Stimulated activated CD8-positive, alpha-beta memory T cell treated with anti-CD3 and anti-CD28 coated beads, Interleukin-4, amount 100 ng/mL, for 24 hours (primary cell): Measurements from ENCODE around the gene RGS17.
"Not testable (repeated sequence)": the region's sequence is repeated elsewhere in the genome, so short reads cannot be mapped to it uniquely, and the experiment has no call there.

Experiments
- DNase-seq: peaks from one replicate; pipeline ENCODE4 v3.0.0-alpha.2; 2020; ENCODE audit warnings: low read depth

Gene RGS17

GRCh38 chr6:153125032-153125431 is 6.0 kb downstream of the RGS17 start:
- no peak for DNase-seq

- no peak for DNase-seq
Measured at GRCh38 chr6:153123801-153124200, 7.3 kb downstream of the RGS17 start.

DNA sequence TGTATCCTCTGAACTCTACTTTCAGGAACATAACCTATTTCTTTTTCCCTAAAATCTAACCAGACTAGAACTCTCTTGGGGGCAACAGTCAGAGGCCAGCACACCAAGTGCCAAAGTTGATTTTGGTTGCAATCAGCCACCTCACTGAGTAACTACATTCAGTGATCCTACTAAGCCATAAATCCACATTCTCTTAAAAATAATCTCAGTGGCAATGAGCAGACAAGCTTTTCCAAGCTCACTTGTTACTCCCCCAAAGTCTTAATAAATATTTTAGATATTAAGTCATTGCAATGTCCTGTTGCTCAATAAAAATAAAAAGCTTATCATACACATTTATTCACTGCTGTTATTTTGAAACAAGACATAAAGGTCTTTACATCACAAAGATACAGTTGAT is 9.8 kb downstream of the RGS17 start:
- DNase-seq: no peak

- no peak for DNase-seq
Measured at GRCh38 chr6:153117986-153118879, 12.8 kb downstream of the RGS17 start.

- not testable (repeated sequence) for DNase-seq
Measured at GRCh38 chr6:153111082-153111481, 20.0 kb downstream of the RGS17 start.

DNA sequence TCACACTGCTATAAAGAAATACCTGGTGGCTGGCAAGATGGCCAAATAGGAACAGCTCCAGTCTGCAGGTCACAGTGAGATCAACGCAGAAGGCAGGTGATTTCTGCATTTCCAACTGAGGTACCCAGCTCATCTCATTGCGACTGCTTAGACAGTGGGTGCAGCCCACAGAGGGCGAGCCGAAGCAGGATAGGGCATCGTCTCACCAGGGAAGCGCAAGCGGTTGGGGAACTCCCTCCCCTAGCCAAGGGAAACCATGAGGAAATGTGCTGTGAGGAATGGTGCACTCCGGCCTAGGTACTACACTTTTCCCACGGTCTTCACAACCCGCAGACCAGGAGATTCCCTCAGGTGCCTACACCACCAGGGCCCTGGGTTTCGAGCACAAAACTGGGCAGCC is 20.5 kb downstream of the RGS17 start:
- not testable (repeated sequence) for DNase-seq

DNA sequence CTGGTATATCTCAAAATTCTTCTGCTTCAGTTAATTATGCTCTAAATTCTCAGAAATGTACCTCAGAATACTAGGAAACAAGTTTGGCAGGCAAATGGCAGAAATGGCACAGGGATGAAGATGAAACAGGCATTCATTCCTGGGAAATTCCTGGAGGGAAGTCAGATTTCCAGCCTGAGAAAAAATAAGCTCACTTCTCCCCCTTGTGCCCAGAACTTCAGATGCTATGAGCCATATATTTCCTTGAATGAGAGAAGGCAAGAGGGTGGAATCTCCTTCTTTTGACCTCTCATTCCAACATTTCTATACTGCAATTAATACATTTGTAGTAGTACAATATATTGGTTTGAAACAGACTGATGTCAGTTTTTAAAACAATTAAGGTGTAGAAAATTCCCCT is 22.8 kb downstream of the RGS17 start:
- no peak for DNase-seq

- DNase-seq: no peak
Measured at GRCh38 chr6:153106021-153106420, 25.1 kb downstream of the RGS17 start.

GRCh38 chr6:153104220-153104619 is 26.9 kb downstream of the RGS17 start:
- no peak for DNase-seq

- no peak for DNase-seq
Measured at GRCh38 chr6:153103319-153103655, 27.8 kb downstream of the RGS17 start.

- no peak for DNase-seq
Measured at GRCh38 chr6:153102605-153103318, 28.3 kb downstream of the RGS17 start.

DNA sequence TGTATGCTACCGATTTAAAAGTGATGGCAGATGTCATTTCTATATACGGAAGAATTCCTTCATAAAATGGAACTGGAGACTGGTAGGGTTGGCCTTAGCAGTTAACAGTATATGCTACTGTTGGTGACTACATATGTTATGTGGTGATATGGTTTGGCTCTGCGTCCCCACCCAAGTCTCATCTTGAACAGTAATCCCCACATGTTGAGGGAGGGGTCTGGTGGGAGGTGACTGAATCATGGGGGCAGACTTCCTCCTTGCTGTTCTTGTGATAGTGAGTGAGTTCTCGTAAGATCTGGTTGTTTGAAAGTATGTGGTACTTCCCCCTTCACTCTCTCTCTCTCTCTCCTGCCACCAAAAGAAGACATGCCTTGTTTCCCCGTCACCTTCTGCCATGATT is 29.6 kb downstream of the RGS17 start:
- DNase-seq: no peak

- DNase-seq: no peak
Measured at GRCh38 chr6:153099636-153100035, 31.4 kb downstream of the RGS17 start.

GRCh38 chr6:153096792-153097191 is 34.3 kb downstream of the RGS17 start:
- no peak for DNase-seq

DNA sequence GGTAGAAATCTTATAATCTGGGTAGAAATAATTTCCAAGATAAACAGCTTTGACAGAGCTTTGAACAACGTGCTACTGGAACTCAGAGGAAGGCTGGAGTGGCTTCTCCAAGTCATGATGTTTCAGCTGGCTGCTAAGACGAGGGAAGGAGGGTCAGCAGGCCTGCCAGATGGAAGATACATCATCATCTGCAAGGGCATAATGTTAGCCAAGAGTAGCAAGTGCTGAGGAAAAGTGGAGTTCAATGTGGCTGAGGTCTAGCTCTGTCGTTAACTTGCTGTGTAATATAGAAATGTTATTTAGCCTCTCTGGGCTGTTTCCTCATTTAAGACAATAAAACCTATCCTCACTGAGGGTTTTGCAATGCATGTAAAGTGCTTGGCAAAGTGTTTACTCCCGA is 35.1 kb downstream of the RGS17 start:
- DNase-seq: no peak

DNA sequence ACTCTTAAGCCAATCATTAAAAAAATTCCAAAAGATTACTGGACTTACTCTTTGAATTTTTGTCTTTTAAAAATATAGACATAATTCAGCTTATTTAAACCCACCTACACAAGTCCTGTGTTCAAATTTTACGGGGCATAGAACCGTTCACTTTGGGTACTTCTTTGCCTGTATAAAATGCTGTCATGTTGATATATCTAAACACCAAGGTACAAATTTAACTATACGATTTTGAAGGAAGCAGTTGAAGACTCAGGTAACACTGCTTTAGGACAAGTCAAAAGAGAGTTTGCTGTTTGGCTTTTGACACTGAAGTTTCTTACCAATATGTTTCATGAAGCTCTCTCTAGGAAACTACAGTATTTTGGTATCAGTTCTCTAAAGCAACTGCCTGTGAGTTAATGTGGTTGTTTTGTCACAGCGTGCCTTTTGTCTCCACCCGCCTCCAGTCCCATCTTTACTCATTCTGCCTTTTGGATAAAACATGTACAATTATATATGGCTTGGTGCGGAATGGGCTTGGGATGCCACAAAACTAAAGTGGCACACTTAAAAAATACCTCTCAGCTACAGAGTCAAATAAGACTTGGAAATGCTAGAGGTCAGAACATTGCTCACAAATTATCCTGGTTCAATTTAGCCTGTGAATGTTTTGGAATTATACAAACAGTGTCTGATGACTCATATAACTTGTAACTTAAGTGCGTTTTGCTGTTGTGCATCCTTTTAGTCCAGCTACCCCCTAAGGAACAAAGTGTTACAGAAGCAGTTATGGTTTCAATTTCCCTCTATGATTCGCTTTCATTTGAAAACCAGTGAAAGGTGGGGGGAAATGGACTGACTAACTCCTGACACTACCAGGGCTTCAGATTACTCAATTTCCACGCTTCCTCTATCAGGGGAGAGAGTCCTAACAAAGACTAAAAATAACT is 38.7 kb downstream of the RGS17 start:
- DNase-seq: no peak

DNA sequence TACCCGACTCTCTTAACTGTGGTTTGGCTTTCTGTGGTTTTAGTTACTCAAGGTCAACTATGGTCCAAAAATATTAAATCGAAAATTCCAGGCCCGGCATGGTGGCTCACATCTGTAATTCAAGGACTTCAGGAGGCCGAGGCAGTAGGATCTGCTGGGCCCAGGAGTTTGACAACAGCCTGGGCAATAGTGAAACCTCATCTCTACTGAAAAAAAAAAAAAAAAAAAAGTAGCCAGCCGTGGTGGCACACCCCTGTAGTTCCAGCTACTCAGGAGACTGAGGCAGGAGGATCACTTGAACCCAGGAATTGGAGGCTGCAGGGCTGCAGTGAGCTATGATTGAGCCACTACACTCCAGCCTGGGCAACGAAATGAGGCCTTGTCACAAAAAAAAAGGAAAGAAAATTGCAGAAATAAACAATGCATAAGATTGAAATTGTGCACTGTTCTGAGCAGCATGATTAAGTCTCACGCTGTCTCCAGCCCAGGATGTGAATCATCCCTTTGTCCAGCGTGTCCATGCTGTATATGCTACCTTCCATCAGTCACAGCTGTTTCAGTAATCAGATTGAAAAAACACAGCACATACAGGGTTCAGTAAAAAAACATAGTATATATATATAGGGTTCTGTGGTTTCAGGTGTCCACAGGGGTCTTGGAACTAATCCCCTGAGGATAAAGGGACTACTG is 40.7 kb downstream of the RGS17 start:
- no peak for DNase-seq

GRCh38 chr6:153088796-153089195 is 42.3 kb downstream of the RGS17 start:
- DNase-seq: no peak

- DNase-seq: no peak
Measured at GRCh38 chr6:153087436-153087835, 43.6 kb downstream of the RGS17 start.

- no peak for DNase-seq
Measured at GRCh38 chr6:153086225-153086990, 44.7 kb downstream of the RGS17 start.

DNA sequence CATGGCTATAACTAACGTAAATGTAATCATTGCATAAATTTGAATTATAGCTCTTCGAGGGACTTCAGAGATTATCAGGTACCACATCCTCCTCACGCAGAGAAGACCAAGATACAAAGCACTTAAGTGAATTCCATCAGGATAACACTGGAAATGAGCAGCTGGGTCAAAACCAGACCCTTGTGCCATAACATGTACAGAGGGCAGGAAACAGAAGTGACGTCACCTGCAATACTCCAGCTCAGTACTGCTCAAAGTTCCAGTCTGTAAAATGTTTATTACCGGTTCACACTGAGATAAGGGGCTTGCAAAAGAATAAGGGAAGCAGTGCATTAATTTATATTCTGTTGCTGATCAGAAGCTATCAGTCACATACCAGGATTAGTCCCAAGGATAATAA is 45.8 kb downstream of the RGS17 start:
- no peak for DNase-seq
